Measurements from ENCODE around the gene SLAMF8. TPM values are rescaled to one million over a fixed set of nuclear protein-coding genes. Genes with fewer than 3 reads are reported as not detected.

The SLAMF8 gene
- total RNA-seq, 1 experiment from 2014 or later = not detected

GRCh38 chr1:159848326-159848725 lies 21.7 kb downstream of the SLAMF8 start:
- no peaks in the 10 kb centered on the region for H3K9me3 Mint-ChIP-seq (ENCODE audit: low read depth, unreplicated experiment)

GRCh38 chr1:159849626-159850366 lies 23.1 kb downstream of the SLAMF8 start:
- H3K27me3 Mint-ChIP-seq (ENCODE audit: unreplicated experiment) = peaks cover 37% of the 10 kb centered on the region
- no TSS peak for BruUV-seq (replicated peaks)
- no peak overlapping the region for H3K27ac Mint-ChIP-seq (ENCODE audit: unreplicated experiment)
- intact Hi-C loops (cut with micrococcal nuclease; ENCODE audit: unreplicated experiment) = no loop called here
- CTCF ChIA-PET = no interaction called here
- H3K36me3 Mint-ChIP-seq (ENCODE audit: insufficient read depth, unreplicated experiment) = peaks cover 9% of the 10 kb centered on the region
- no peak overlapping the region for H3K4me3 Mint-ChIP-seq (ENCODE audit: low read depth, unreplicated experiment)
- H3K9me3 Mint-ChIP-seq (ENCODE audit: low read depth, unreplicated experiment) = no peaks in the 10 kb centered on the region
- peaks cover 11% of the 10 kb centered on the region for H3K4me1 Mint-ChIP-seq (ENCODE audit: low read depth, unreplicated experiment)
- DNase-seq = no peak
- no peak for TF ChIP-seq CTCF (IDR thresholded peaks at IDR 0.05; ENCODE audit: unreplicated experiment)

More at GRCh38 chr1:159848326-159848725, 21.7 kb downstream of the SLAMF8 start:
- no peak for TF ChIP-seq CTCF (IDR thresholded peaks at IDR 0.05; ENCODE audit: unreplicated experiment)
- Mint-ChIP-seq H3K4me1 (ENCODE audit: low read depth, unreplicated experiment) (no peaks in the 10 kb centered on the region), H3K27ac (ENCODE audit: unreplicated experiment) (no peak overlapping the region), H3K27me3 (ENCODE audit: unreplicated experiment) (peaks cover 52% of the 10 kb centered on the region), H3K4me3 (ENCODE audit: low read depth, unreplicated experiment) (no peak overlapping the region), H3K36me3 (ENCODE audit: insufficient read depth, unreplicated experiment) (no peaks in the 10 kb centered on the region)
- intact Hi-C loops (cut with micrococcal nuclease; ENCODE audit: unreplicated experiment) = no loop called here
- DNase-seq = no peak
- CTCF ChIA-PET = no interaction called here
- BruUV-seq (replicated peaks) = no TSS peak

DNA sequence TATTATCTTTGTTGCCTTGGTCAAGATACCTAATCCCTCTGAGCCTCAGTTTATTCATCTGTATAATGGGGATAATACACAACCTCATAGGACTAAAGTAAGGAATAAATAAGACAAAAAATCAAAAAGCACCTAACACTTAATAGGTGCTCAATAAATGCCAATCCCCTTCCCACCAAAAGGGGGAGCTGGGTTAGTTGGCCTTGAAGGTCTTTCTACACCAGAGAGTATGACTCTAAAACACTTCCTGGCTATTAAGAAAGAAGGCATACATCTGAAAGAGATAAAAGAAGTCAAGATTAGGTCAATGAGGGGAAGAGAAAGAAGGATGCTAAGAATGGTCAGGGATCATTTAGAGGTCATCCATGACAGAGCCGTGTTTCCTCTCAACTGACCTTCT lies 24.7 kb downstream of the SLAMF8 start:
- peaks cover 21% of the 10 kb centered on the region for H3K27me3 Mint-ChIP-seq (ENCODE audit: unreplicated experiment)
- TF ChIP-seq CTCF (IDR thresholded peaks at IDR 0.05; ENCODE audit: unreplicated experiment) = peak; percentile 20
- intact Hi-C loops (cut with micrococcal nuclease; ENCODE audit: unreplicated experiment) = no loop called here
- H3K4me1 Mint-ChIP-seq (ENCODE audit: low read depth, unreplicated experiment) = peaks cover 11% of the 10 kb centered on the region
- no peak for DNase-seq
- H3K36me3 Mint-ChIP-seq (ENCODE audit: insufficient read depth, unreplicated experiment) = peaks cover 13% of the 10 kb centered on the region
- H3K27ac Mint-ChIP-seq (ENCODE audit: unreplicated experiment) = no peak overlapping the region
- CTCF ChIA-PET = interaction anchor here (0.5 kb wide), 1 partner anchor 529 kb away, joined by 3 read pairs; no protein-coding TSS in a partner anchor
- H3K4me3 Mint-ChIP-seq (ENCODE audit: low read depth, unreplicated experiment) = no peak overlapping the region
- no peaks in the 10 kb centered on the region for H3K9me3 Mint-ChIP-seq (ENCODE audit: low read depth, unreplicated experiment)
- BruUV-seq (replicated peaks) = no TSS peak

DNA sequence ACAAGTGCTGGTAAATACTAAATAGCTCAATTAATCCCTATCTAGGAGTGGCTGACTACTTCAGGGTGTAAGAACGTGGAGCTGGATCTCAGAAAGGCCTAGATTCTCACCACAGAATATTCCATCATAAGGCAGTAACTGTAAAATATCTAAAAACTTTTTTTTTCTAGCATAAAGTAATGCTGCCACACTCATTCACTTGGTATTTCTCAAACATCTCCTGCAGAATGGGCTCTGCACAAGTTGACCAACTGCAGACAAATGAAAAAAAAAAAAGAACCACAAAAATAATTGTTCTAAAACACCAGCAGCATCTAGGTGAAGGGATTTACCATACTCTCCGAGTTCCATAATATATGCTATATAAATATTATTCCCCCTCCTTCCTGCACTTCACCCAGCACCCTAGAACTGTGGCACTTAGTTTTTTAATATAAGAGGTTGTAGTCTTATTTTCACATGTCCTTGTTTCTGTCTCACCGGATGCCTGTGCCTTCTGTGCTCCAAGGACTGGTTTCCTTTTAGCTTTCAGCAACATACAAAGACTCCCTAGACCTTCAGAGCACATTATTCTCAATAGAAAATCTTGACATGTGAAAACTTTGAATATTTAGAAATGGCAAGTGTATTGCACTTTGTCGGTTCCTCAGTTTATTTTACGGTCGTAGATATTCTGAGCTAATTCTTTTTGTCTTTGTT lies 26.9 kb downstream of the SLAMF8 start:
- Mint-ChIP-seq H3K36me3 (ENCODE audit: insufficient read depth, unreplicated experiment) (peaks cover 13% of the 10 kb centered on the region), H3K27ac (ENCODE audit: unreplicated experiment) (no peak overlapping the region), H3K9me3 (ENCODE audit: low read depth, unreplicated experiment) (no peaks in the 10 kb centered on the region), H3K4me1 (ENCODE audit: low read depth, unreplicated experiment) (peaks cover 11% of the 10 kb centered on the region), H3K27me3 (ENCODE audit: unreplicated experiment) (peaks cover 2% of the 10 kb centered on the region), H3K4me3 (ENCODE audit: low read depth, unreplicated experiment) (peak overlapping the region; percentile 69)
- CTCF ChIA-PET = interaction anchor here (0.6 to 1.1 kb wide), 3 partner anchors 26 to 70 kb away, joined by 3 to 4 read pairs (median 3); no protein-coding TSS in a partner anchor
- BruUV-seq (replicated peaks) = no TSS peak
- TF ChIP-seq CTCF (IDR thresholded peaks at IDR 0.05; ENCODE audit: unreplicated experiment) = no peak
- intact Hi-C loops (cut with micrococcal nuclease; ENCODE audit: unreplicated experiment) = loop anchor here (2.0 kb wide), 1 partner anchor 37 kb away; no protein-coding TSS in a partner anchor
- DNase-seq = no peak
